ENCODE measurements around the gene ANAPC5.

DNA sequence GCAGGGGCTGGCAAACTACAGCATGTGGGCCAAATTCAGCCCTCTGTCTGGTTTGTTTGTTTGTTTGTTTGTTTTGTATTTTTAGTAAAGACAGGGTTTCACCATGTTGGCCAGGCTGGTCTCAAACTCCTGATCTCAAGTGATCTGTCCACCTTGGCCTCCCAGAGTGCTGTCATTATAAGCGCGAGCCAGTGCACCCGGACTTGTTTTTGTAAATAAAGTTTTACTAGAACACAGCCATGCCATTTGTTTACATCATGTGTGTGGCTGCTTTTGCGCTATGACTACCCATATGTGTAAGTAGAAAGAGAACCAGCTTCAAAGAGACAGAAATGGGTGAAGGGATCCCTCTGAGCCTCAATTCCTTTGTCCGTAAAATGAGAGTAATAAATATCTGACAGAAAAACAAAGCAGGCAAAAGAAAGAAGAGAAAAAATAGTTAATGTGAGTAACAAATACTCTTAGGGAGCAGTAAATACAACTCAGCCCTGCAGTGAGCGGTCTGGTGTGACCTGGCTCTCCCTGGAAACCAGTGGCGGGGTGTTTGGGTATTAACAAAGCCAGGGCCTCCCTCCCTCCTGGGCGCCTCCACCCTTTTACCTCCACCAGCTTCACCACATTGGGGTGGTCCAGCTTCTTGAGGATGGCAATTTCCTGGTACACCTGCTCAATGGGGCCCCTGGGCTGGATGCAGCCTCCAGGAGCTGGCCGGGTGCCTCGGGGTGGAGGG, 88.8 kb downstream of the ANAPC5 start:
- TF ChIP-seq, protein P1, sequence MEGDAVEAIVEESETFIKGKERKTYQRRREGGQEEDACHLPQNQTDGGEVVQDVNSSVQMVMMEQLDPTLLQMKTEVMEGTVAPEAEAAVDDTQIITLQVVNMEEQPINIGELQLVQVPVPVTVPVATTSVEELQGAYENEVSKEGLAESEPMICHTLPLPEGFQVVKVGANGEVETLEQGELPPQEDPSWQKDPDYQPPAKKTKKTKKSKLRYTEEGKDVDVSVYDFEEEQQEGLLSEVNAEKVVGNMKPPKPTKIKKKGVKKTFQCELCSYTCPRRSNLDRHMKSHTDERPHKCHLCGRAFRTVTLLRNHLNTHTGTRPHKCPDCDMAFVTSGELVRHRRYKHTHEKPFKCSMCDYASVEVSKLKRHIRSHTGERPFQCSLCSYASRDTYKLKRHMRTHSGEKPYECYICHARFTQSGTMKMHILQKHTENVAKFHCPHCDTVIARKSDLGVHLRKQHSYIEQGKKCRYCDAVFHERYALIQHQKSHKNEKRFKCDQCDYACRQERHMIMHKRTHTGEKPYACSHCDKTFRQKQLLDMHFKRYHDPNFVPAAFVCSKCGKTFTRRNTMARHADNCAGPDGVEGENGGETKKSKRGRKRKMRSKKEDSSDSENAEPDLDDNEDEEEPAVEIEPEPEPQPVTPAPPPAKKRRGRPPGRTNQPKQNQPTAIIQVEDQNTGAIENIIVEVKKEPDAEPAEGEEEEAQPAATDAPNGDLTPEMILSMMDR (conservative IDR thresholded peaks at IDR 0.05 in 1 of 2, IDR thresholded peaks at IDR 0.05 in 1 of 2; ENCODE audit: extremely low read depth in 1 of 2, insufficient read depth in 1 of 2, low read depth in 1 of 2, low read length in 2 of 2) = no peak
- TF ChIP-seq EZH2 (IDR thresholded peaks at IDR 0.05; ENCODE audit: borderline replicate concordance, low read length) = no peak

Data from mammary epithelial cell (primary cell).